Lower lobe of right lung (tissue), 2 donors: Measurements from ENCODE around the gene GRM5. TPM values are rescaled to one million over a fixed set of nuclear protein-coding genes. Genes with fewer than 3 reads are reported as not detected.

Source experiments
- ATAC-seq, 2 donors: fragments of 200-7000 bp; cut with Tn5 transposase; one replicate each; pipeline ENCODE4 v1.9.1; 2020 to 2022; ENCODE audit warnings: mild to moderate bottlenecking in 2 of 2, moderate library complexity in 2 of 2
- DNase-seq: peaks from one replicate; pipeline ENCODE4 v3.0.0-alpha.2; 2020
- H3K27ac ChIP-seq: fragments of 200-600 bp; one replicate; pipeline ENCODE4 v1.8.0; 2022
- H3K27me3 ChIP-seq: fragments of 200-600 bp; one replicate; pipeline ENCODE4 v1.8.0; 2022; ENCODE audit warnings: low read depth
- H3K36me3 ChIP-seq: fragments of 200-600 bp; one replicate; pipeline ENCODE4 v1.8.0; 2022; ENCODE audit warnings: mild to moderate bottlenecking
- H3K4me1 ChIP-seq: fragments of 200-600 bp; one replicate; pipeline ENCODE4 v1.8.0; 2022
- H3K4me3 ChIP-seq: fragments of 200-600 bp; one replicate; pipeline ENCODE4 v1.8.0; 2022; ENCODE audit warnings: mild to moderate bottlenecking
- H3K9me3 ChIP-seq: fragments of 200-600 bp; one replicate; pipeline ENCODE4 v1.8.0; 2022
- intact Hi-C: fragments of 100-400 bp; cut with DNase I; formaldehyde crosslinking; loops from one replicate; pipeline ENCODE4 v1.11.0; 2022
- total RNA-seq: library from RNA; stranded (reverse); fragmentation: NEBNext Ultra II Directional; extraction: Animal tissue kit (Norgen Biotek cat#: 25700); gene quantifications from one replicate; pipeline ENCODE4 v1.2.1, GENCODE V29; 2021
- TF ChIP-seq, protein P1 (sequence below): fragments of 200-600 bp; IDR thresholded peaks from one replicate; pipeline ENCODE4 v1.8.0; 2022; ENCODE audit warnings: antibody characterized with exemption, mild to moderate bottlenecking
- donor health status: DM: no; HTN: yes; CAD: no; lungs with severe emphysema.

GRM5 gene
- total RNA-seq, 1 donor from 2014 or later: 0.21 TPM

DNA sequence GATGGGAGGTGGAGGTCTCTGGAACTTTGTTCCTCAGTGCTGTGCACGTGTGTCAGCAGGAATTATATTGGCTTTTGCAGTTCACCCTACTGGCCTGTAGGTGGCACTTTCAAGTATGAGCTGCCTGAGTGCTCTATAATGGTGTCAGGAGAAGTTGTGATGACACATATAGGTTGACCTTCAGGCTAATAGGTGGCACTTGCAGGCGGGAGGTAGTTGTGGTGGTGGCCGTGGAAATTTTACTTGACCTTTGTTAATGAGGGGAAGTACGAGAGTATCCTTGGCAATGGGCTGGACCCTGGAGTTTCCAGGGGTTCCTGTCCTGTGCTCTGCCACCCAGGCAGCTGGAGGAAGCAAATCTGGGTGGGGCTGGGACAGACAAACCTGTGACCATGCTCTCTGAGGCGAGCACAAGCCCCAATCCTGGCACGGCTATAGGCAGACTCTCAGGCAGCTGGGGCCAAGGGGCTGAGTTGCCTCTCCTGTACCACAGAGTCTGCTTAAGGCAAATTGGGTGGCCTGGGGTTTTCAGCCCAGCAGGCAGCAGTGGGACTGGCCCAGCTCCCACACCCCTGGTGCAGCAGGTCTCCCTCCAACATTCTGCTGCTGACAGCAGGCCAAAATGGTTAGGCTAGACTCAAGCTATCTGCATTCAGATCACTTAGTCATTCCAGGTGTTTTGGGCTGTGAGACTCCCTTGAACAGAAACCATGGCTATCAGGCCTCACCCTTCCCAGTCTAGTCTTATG lies 580.7 kb downstream of the GRM5 start:
- peak; percentile 45 for DNase-seq
- no peaks in the 10 kb centered on the region for H3K4me1 ChIP-seq
- H3K4me3 ChIP-seq: no peak overlapping the region
- no peaks in the 10 kb centered on the region for H3K9me3 ChIP-seq
- ATAC-seq: peak; percentile 84 to 87
- TF ChIP-seq, protein P1, sequence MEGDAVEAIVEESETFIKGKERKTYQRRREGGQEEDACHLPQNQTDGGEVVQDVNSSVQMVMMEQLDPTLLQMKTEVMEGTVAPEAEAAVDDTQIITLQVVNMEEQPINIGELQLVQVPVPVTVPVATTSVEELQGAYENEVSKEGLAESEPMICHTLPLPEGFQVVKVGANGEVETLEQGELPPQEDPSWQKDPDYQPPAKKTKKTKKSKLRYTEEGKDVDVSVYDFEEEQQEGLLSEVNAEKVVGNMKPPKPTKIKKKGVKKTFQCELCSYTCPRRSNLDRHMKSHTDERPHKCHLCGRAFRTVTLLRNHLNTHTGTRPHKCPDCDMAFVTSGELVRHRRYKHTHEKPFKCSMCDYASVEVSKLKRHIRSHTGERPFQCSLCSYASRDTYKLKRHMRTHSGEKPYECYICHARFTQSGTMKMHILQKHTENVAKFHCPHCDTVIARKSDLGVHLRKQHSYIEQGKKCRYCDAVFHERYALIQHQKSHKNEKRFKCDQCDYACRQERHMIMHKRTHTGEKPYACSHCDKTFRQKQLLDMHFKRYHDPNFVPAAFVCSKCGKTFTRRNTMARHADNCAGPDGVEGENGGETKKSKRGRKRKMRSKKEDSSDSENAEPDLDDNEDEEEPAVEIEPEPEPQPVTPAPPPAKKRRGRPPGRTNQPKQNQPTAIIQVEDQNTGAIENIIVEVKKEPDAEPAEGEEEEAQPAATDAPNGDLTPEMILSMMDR: peak; percentile 69
- intact Hi-C loops: no loop called here
- H3K36me3 ChIP-seq: no peaks in the 10 kb centered on the region
- H3K27ac ChIP-seq: no peak overlapping the region
- H3K27me3 ChIP-seq: no peaks in the 10 kb centered on the region

DNA sequence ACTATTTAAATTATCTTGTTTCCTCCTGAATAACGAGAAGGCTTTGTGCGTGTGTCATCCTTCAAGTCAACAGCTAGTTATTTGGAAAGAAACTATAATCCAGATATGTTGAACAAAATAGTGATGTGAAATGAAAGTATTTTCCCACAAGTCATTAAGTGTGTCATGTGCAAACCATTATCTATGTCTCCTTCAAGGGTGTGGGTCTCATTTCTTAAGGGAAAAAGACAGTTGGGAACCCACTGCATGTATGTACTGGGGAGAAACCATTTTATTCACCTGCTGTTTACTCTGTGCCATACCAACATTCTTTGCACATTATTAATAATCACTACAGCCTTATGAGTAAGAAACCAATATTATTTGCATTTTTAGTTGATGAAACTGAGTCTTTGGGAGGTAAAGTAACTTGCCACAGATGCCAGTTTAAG lies 582.9 kb downstream of the GRM5 start:
- ATAC-seq (no peak), DNase-seq (no peak)
- Histone ChIP-seq H3K4me1 (no peaks in the 10 kb centered on the region), H3K36me3 (no peaks in the 10 kb centered on the region), H3K27me3 (no peaks in the 10 kb centered on the region), H3K27ac (no peak overlapping the region), H3K9me3 (no peaks in the 10 kb centered on the region), H3K4me3 (no peak overlapping the region)
- TF ChIP-seq, protein P1: no peak
- intact Hi-C loops: no loop called here

DNA sequence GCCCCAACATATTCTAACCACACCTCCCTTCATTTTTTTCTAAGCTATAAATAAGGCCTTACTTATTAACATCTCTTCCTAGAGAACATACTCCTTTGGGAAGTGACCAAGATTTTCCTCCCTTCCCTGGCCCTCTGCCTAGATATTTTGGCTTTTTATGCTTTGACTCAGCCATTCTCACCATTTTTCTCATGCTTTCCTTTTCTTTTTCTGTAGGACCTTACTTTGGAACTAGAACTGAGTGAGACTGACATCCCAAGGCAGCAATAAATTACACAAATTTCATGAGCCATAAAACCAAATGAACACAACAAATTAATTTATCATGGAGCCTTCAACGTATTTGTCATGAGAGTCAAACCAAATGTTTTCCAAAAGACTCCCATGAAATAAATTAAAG lies 585.6 kb downstream of the GRM5 start:
- Histone ChIP-seq H3K27me3 (no peaks in the 10 kb centered on the region), H3K9me3 (no peaks in the 10 kb centered on the region), H3K4me3 (no peak overlapping the region), H3K36me3 (no peaks in the 10 kb centered on the region), H3K4me1 (no peaks in the 10 kb centered on the region), H3K27ac (no peak overlapping the region)
- ATAC-seq (no peak), DNase-seq (no peak)
- intact Hi-C loops: no loop called here
- TF ChIP-seq, protein P1: no peak

DNA sequence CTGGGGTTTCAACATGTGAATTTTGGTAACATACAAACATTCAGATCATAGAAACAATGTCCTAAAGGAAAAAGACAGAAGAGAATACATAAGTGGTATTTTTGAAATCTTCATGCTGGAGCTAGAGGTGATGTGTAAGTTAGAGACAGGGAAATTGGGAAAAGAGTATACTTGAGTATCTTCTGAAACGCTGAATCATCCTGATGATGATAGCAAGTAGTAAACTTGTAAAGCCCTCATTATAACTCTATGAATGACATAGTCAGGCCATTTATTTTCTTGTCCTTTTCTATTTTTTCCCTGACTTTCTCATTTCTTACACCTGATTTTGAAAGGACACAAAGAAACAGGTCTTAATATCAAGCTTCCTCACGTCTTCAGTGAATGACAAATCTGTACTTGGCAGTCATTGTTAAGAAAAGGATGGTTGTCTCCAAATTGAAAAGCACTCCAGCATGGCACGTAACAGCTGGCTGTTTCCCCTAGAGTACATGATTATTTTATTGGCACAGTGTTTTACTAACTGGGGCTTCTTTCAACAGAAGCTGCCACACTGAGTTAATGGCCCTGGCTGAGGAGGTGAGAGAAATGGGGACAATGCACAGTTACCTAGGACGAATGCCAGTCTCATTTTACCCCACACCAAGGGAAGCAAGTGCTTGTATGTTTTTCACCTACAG lies 587.5 kb downstream of the GRM5 start:
- H3K36me3 ChIP-seq: no peaks in the 10 kb centered on the region
- H3K27me3 ChIP-seq: no peaks in the 10 kb centered on the region
- TF ChIP-seq, protein P1: no peak
- intact Hi-C loops: no loop called here
- ATAC-seq: no peak
- no peaks in the 10 kb centered on the region for H3K4me1 ChIP-seq
- no peak overlapping the region for H3K4me3 ChIP-seq
- no peaks in the 10 kb centered on the region for H3K9me3 ChIP-seq
- no peak overlapping the region for H3K27ac ChIP-seq
- no peak for DNase-seq

DNA sequence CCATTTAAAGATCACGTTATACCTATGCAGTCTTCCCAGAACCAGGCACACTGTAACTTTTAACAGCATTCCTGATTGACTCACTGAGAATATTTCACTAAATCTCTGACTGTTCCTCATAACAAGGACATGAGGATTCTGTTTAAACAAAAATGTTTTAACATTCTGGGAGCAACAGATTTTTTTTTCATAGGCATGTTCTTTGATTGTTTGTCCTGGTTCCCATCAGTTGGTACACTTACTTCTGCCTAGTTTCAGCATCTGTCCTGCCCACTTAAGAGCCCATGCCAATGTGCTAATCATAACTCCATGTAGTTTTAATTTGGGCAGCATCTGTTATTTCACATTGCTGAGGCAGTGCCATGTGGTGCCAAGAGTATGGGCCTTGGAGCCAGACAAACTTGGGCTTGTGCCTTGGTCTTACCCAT lies 589.8 kb downstream of the GRM5 start:
- ATAC-seq: no peak
- no peak for DNase-seq
- H3K9me3 ChIP-seq: no peaks in the 10 kb centered on the region
- no peaks in the 10 kb centered on the region for H3K27me3 ChIP-seq
- intact Hi-C loops: no loop called here
- H3K4me3 ChIP-seq: no peak overlapping the region
- H3K36me3 ChIP-seq: no peaks in the 10 kb centered on the region
- TF ChIP-seq, protein P1: no peak
- H3K4me1 ChIP-seq: no peaks in the 10 kb centered on the region
- no peak overlapping the region for H3K27ac ChIP-seq
